ENCODE results near the gene FLRT2.

Gene FLRT2

GRCh38 chr14:85564841-85565527, 35.0 kb downstream of the FLRT2 start:
- no peak for DNase-seq (ENCODE audit: low read depth in 2 of 2)

- DNase-seq (ENCODE audit: low read depth in 2 of 2): no peak
Observed at GRCh38 chr14:85565862-85566296, 35.9 kb downstream of the FLRT2 start.

GRCh38 chr14:85566603-85567002, 36.7 kb downstream of the FLRT2 start:
- peak; percentile 79 for DNase-seq (ENCODE audit: low read depth in 2 of 2)

GRCh38 chr14:85572011-85572410, 42.1 kb downstream of the FLRT2 start:
- no peak for DNase-seq (ENCODE audit: low read depth in 2 of 2)

GRCh38 chr14:85572845-85573244, 42.9 kb downstream of the FLRT2 start:
- DNase-seq (ENCODE audit: low read depth in 2 of 2): peak; percentile 52 to 58

- DNase-seq (ENCODE audit: low read depth in 2 of 2): no peak
Observed at GRCh38 chr14:85573406-85573805, 43.5 kb downstream of the FLRT2 start.

- DNase-seq (ENCODE audit: low read depth in 2 of 2): no peak
Observed at GRCh38 chr14:85574853-85575616, 45.1 kb downstream of the FLRT2 start.

- no peak for DNase-seq (ENCODE audit: low read depth in 2 of 2)
Observed at GRCh38 chr14:85575617-85575898, 45.6 kb downstream of the FLRT2 start.

GRCh38 chr14:85576218-85576617, 46.3 kb downstream of the FLRT2 start:
- DNase-seq (ENCODE audit: low read depth in 2 of 2): no peak

GRCh38 chr14:85576848-85577542, 47.1 kb downstream of the FLRT2 start:
- no peak for DNase-seq (ENCODE audit: low read depth in 2 of 2)

- DNase-seq (ENCODE audit: low read depth in 2 of 2): no peak
Observed at GRCh38 chr14:85577543-85578114, 47.7 kb downstream of the FLRT2 start.

GRCh38 chr14:85578357-85578756, 48.4 kb downstream of the FLRT2 start:
- DNase-seq (ENCODE audit: low read depth in 2 of 2): no peak

- no peak for DNase-seq (ENCODE audit: low read depth in 2 of 2)
Observed at GRCh38 chr14:85578930-85579329, 49.0 kb downstream of the FLRT2 start.

GRCh38 chr14:85579942-85580341, 50.0 kb downstream of the FLRT2 start:
- DNase-seq (ENCODE audit: low read depth in 2 of 2): no peak

- no peak for DNase-seq (ENCODE audit: low read depth in 2 of 2)
Observed at GRCh38 chr14:85580536-85581140, 50.7 kb downstream of the FLRT2 start.

- no peak for DNase-seq (ENCODE audit: low read depth in 2 of 2)
Observed at GRCh38 chr14:85581691-85582090, 51.7 kb downstream of the FLRT2 start.

GRCh38 chr14:85583380-85583779, 53.4 kb downstream of the FLRT2 start:
- DNase-seq (ENCODE audit: low read depth in 2 of 2): no peak

GRCh38 chr14:85584481-85584880, 54.5 kb downstream of the FLRT2 start:
- no peak for DNase-seq (ENCODE audit: low read depth in 2 of 2)

- no peak for DNase-seq (ENCODE audit: low read depth in 2 of 2)
Observed at GRCh38 chr14:85587151-85587711, 57.3 kb downstream of the FLRT2 start.

GRCh38 chr14:85590784-85591183, 60.8 kb downstream of the FLRT2 start:
- DNase-seq (ENCODE audit: low read depth in 2 of 2): no peak

- DNase-seq (ENCODE audit: low read depth in 2 of 2): no peak
Observed at GRCh38 chr14:85594217-85594616, 64.3 kb downstream of the FLRT2 start.

- no peak for DNase-seq (ENCODE audit: low read depth in 2 of 2)
Observed at GRCh38 chr14:85595981-85596380, 66.0 kb downstream of the FLRT2 start.

Measured in fibroblast of skin of left quadriceps (primary cell).